AML-193 (cell line): ENCODE measurements around the gene ZBTB16.

Experiments
- DNase-seq, 2 experiments: peaks; one replicate each; lab custom pipeline; 2025; lab: John Stamatoyannopoulos, UW

Gene ZBTB16

DNA sequence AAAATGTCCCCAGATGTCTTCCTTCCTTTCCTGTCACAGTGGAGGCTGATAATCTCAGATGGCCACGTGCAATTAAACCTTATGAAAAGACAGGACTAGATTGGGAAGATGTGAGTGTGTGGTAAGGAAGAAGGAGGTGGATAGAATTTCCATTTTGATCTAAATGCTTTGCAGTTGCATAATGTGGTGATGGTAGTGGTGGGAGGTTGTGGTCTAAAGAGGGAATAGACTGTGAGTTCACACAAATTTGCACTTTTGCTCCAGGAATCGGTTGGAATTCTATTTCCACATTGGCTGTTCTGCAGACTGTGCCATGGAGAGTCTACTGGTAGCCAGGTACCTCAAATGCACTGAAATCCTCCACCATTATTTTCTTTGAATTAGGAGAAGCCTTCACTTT, 93.3 kb downstream of the ZBTB16 start:
- no peak for DNase-seq

DNA sequence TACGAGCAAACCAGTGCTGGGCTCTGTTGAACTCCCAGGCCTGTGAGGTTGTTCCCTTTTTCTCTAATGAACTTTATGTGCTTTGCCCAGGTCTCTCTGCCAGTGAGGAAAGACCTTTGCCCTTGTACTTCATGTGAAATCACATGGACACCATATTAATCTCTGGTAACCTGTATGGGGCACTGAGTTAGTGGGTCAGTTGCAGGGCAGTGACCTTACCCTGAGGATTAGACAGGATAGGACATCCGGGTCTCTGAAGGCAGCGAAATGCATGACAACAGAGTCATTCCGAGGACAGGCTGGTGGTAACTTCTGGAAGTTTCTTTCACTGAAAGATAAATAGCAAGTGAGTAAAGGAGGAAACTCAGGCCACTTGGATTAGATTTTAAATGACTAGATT, 93.7 kb downstream of the ZBTB16 start:
- DNase-seq, result no peak

DNA sequence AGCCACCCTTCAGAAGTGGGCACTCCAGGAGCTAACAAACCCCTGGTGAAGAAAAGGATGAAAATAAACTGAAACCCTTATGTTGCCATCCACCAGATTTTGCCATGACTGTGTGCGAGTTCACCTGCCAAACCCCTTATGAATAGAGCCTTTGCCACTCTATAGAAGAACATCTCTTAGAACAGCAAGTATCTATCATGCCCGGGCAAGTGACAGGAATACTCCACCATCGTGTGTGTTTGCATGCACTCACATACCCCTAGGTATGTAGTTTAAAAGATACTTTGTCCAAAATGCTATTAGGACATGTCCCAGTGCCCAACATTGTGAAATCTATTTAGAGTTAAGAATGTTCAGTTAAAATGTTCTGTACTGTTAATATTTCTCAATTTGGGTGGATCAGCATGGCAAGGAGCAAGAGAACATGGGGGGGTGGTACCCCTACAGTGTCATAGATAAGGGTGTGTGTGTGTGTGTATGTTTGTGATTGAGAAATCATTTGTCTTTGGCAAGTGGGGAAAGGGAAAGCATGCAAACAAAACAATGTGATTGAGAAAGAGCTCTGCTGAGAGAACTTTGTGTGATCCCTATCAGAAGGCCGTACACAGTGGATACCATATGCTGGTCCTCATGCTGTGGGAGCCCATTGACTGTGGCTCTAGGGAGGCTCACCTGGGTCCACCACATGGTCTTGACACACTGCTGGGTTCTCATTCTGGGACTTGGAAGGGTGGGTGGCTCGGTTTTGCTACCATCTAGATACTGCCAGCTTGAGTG, 94.9 kb downstream of the ZBTB16 start:
- peak; percentile 35 to 57 for DNase-seq

DNA sequence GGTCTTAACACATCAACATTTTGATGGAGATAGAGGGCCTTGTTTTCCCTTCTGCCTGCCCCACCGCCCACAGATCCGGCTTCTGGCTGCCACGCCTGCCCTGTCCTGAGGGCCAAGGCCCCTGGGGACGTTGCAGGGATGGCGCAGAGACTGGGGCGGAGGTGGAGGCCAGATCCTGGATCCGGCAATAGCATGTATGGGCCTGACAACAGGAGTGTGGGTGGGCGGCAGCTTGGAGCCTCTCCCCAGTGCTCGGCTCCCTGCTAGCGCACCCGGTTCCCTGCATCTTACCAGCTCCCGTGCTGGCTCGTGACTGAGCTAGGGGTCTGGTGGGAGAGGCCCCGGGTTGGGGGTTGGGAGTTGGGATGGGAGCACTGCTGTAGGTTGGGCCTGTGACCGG, 95.6 kb downstream of the ZBTB16 start:
- no peak for DNase-seq

DNA sequence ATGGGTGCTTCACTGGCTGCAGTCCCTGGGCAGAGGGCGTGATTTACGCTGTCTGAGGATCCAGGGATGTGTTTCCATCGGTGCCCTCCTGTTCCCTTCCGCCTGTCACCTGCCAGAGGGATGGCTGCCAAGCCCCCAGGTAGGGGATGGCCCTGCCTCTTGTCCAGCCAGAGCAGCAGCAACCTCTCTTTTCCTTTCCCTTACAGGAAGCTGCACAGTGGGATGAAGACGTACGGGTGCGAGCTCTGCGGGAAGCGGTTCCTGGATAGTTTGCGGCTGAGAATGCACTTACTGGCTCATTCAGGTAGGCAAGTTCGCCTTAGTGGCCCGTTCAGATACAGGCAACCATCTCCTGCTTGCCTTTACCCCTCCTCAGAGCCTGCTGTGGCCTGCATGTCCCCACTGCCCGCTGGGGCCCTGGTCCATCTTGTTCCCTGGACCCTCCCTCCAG, 96.6 kb downstream of the ZBTB16 start:
- no peak for DNase-seq

DNA sequence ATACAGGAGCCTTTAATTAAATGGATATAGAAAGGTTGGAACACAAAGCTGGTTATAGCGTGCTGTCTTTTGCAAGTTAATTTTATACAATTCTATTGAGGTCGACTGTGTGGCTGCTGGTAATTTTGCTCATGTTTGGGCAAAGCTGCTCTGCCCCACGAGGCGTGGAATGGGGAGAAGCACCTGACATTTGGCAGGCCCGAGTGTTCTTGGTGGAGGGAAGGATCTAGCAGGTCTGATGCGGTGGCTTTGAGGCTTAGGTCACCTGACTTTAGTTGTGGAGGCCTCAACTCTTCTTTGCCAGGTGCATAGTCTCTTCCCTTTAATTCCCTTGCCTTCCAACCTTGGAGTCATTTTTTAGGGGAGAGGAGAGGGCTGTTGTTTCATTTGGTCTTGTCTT, 97.3 kb downstream of the ZBTB16 start:
- DNase-seq, result no peak

DNA sequence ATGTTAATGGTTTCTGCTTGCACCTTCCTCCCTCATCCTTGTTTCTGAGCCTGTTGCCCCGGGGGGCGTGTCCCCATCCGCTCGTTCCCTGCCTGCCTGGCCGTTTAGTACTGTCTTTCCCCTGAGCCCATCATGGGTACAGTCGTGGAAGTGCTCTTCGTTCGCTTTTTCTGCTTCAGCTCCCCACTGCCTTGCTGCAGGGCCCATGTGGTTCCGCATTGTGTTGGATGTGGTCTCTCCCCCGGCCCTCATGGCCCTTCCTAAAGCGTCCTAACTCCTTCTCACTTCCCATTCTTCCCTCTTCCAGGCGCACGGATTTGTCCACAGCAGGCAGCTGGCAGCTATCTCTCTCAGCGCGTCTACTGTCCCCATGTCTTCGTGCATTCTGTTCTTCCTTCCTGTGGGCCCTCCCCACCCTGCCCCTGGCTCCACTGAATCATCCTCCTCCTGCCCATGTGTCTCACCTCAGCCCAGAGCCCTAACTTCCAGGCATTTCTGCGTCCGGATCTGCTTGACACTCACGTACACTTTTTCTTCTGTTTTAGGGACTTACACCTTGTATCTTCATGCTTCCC, 98.1 kb downstream of the ZBTB16 start:
- no peak for DNase-seq

DNA sequence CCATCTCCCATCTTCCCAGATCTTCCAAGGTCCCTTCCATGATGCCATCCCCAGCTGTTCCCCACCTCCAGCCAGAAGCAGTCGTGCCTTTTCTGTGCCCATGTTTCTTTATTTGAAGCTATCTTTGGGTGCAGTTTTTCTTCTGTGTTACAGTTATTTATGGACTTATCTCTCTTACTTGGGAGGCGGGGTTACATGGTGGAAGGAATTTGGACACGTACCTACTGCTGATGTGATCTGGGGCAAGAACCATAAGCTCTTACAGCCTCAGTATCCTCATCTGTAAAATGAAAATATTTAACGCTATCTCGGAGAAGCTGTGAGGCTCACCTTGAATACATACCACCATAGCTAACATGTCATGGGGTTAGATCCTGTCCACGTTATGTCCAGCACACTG, 98.9 kb downstream of the ZBTB16 start:
- DNase-seq, result no peak

DNA sequence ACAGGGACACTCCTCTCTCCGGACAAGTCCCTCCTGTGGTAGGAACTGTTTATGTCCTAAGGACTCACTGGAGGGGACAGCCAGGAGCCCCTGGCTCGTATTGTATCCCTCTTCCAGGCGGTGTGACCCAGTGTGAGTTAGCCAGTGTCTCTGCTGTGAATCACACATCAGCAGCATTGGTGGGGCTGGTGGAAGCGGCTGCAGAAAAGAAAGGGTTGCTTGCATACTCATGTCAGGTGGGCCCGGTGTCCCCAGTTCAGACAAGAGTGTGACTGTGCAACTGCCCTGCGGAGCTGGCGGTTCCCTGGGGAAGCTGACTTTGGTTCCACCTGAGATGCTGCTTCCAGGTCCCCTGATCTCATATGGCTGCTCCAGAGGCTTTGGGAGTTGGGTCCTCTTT, 99.4 kb downstream of the ZBTB16 start:
- DNase-seq, result no peak

DNA sequence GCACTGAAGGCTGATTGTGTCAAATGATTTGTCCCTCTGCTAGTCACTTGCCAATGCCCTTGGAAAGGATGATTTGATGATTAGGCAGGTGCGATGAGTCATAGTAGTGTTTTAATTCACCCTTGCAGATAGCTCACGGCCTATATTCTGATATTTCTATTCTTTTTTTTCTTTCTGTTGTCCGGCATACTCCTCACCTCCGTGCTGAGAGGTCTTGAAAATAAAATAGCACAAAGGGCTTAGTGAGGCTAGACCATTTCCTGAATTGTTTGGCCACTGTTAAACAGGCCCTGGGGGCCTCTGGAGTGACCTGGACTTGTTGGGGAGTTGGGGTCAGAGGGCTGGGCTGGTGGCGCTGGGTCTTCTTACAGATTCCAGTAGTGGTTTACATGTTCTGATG, 99.8 kb downstream of the ZBTB16 start:
- DNase-seq, result no peak

DNA sequence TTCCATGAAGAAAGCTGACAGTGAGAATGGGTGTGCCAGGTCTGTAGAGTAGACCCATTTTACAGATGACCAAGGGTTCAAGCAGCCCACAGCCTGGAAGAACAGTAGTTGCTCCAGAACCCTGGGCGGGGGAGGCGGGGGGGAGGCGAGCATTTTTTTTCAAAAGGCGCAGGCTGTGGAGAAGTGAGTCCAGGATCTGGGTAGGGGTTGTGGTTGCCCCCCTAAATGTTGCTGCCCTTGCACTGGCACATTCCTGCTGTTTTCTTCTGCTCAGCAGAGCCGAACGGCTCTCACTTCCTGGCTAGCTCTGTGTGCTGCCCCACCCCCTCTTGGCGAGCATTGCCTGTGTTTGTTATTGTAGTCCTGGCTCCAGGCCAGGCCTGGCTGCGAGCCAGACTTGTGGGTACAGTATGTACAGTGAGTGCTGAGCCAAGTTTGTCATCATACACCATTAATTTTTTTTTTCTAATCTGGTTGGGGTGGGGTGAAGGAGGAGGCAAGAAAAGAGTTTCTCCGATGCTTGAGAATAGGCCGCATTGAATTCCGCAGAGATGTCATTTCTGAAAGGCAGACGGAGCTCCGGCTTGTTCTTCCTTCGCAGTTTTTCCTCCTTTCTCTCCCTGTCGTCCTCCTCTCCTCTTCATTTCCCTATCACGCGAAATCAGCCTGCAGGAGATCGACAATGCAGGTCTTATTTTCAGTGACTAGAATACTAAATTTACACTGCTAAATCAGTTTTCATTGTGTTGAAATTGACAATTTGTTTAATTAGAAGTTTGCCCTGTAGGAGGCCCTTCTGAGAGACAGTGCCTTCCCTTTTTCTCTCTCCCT, 100.5 kb downstream of the ZBTB16 start:
- DNase-seq, result no peak

DNA sequence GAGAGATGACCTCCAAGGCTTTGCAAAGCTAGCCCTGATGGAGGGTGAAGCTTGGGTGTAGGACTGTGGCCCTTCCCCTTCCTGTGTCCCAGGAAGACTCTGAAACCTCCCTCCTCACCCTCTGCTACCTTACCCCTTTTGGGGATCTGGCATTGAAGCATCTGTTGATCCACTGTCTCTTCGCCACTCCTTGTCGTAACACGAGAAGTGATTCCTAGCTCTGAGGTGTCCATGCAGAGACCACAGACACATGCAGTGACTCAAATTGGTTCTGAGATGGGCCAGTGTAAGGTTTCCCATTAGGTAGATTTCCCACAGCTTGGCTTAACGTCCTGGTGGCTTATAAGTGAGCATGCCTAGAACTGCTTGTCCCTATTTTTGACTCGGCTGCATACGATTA, 101.4 kb downstream of the ZBTB16 start:
- DNase-seq, result no peak

DNA sequence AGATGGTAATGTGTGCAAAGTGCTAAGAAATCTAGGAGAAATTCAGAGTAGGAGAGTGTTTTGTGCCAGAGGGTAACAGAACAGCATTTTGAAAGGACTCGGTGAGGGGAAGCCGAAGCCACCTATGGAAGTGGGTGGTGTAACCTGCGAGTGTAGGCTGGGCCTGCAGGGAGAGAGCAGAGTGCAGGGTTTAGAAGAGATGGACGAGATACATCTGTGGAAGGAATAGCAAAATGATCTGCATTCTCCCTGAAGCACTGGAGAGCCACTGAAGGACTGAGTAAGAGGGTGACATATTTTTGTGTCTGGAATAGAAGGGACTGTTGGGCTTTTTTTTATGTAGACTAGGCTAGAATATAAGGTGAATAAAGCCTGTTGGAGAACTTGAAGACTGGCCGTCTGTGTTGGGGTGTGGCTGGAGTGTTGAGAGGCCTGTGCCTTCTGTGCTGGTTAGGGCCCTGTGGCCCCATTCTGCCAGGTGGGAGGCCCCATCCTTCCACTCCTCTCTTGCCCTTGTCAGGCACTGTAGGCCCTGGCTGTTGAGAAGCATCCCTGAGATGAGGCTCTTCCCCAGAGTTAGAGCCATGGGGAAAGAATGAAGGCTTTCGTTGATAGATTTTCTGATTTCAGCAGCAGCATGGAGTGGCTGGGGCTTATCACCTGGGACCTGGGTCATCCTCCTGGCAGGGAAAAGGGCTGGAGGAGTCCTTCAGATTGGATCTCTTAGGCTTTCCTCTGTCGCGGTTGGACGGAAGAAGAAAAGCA, 102.2 kb downstream of the ZBTB16 start:
- DNase-seq, result no peak

DNA sequence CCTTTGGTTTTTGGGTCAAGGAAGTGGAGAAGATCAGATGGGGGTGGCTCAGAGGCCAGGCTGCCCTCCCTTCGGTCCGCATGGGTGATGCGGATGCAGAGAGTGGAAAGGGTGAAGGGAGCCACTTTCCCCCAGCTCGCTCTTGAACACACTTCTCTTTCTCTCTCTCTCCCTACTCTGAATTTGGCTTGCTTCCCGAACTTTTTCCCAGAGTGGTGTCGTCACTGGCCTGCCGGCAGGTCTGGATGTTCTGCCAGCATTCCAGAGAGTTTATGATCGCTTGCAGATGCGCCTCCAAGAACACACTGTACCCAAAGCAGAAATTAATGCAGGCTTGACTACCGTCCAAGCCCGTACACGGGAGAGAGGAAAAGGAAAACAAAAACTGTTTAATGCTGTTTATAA, 103.2 kb downstream of the ZBTB16 start:
- DNase-seq, result no peak

DNA sequence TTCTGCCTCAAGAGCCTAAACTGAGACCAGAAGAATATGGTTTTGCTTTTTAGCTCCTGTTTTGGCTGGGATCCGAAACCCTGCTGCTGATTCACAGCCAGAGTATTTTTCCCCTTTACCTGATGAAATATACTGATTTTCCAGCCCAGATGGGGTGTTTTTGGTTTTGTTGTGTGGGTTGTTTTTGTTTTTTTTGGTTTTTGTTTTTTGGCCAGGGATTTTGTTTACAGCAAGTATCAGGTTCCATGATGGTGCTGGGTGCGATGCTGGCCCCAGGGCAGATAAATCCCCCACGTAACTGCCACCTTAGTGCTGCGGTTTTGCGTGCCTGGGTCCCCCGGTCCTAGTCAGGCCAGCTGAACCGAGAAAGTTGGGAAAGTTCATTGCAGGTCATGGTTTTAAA, 103.7 kb downstream of the ZBTB16 start:
- no peak for DNase-seq

DNA sequence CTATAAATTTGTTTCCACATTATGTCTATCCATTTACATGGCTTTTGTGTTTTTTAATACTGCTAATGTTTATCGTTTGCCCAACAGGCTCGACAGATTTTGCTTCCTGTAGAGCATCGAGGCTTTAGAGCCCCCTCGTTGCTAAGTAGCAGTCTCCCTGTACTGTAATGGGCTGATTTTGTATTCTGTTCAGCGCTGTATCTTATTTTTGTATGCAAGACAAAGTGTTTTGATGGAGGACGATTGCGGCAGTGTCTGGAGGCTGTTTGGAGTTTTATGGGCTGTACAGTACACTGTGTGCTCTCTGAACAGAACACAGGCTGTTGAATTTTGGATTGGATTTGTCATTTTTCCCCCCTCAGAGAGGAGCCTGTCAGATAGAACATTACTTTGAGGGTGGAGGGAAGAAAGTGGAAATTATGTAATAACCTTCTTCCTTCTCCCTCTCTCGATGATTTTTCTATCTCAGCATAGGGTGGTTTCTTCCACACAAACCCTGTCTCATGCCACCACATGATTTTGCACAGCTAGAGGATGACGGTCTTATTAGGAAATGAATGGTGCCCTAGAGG, 104.4 kb downstream of the ZBTB16 start:
- DNase-seq, result peak; percentile 46 to 54

DNA sequence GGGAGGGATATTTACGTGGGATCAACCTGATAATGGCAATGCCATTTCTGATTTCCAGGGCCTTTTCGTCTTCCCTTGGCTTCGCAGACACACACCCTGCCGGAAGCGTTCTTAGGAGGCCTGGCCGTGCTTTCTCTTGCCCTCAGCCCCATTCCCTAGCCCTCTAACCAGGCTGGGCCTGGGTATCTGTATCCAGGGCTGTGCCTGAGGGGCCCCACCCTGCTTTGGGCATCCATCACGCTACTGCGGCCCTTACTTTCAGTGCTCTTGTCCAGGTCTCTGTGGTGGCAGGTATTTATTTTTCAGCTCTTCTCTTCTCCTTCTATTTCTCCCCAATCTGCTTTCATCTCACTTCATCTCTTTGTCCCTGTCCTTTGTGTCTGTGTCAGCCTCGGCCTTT, 105.0 kb downstream of the ZBTB16 start:
- DNase-seq, result no peak

DNA sequence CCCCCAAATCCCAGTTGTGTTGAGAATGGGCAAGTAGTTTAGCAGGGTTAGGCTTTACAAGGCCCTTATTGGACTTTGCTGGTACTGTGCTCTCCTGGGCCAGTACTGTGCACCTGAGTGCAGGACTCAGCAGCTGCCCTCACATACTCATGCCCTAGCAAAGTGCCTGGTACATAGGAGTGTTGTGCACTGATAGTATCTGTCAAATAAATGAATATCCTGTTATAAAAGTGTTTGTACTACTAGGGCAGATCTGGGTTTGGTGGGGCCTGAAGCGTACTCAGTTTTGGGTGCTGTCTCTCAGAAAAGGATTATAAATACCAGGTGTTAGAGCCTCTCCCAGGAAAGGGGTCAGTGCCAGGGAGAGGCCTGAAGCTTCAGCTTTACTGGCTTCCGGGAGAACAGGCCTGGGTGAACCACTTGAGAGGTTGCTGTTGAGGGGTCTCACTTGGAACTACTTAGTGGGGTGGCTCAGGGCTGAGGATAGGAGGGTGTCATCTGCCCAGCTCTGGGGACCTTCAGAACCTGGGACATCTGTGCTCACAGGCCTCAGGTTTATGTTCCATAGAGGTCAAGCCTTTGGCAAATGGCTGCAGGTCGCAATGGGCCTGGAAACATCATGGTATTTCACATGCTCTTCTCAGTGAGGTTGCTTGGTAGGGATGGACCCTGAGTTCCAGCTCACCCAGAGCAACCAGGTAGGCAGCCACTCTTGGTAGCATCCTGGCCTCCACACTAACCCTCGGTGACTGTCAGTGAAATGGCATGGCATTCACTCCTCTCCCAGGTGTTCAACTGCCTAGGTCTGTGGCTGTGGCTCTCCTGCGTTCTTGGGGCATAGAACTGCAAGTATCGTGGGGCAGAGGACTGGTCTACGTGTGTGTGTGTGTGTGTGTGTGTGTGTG, 106.1 kb downstream of the ZBTB16 start:
- no peak for DNase-seq

DNA sequence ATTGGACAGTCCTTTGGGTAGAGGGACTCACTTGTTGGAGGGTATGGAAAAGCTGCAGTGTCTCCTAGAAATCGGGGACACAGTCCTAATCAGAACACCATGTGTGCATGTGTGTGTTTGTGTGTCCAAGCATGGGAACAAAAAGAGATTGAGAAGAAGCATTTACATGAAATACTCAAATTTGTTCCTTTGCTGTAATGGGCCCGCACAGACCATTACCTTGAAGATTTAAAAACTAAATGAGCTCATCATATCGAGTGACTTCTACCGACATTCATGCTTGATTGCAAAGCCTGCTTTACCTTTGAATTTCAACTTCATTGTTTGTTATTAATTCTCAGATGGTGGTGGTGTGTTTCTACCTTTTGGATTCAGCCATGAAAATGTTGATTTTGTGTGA, 106.9 kb downstream of the ZBTB16 start:
- DNase-seq, result no peak

DNA sequence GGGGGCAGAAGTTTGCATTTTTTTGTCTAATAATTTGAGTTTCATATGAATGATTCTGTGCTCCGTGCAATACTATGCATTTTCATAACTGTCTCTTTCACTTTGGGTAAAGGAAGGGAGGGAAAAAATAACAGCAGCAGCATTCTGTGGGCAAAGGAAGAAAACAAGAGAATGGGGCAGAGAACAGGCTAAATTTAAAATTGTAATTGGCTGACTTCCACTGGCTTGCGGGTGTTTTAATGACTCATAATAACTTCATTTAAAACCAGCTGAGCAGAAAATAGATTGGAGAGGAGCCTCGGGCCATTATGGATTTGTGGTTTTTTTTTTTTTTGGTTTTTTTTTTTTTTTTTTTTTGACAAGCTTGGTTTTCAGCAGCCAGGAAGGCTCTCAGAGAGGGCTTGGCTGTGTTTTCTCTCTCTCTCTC, 107.4 kb downstream of the ZBTB16 start:
- peak; percentile 29 to 49 for DNase-seq

DNA sequence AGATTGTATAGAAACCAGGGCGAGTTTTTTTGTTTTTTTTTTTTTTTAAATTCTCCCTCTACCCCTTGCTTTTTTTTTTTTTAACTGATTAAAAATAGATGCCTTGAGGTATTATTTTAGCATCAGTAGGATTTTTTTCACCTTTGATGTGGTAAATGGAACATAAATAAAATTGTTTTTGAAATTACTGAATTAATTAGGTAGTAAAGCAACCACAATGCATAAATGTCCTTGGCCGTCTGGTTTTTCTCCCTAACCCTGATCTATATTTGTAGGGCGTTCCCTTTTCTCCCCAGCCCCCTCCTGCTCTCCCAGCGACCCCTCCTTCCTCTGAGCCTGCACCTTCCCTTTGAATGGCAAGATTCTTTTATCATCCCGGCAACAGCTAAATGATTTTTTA, 107.8 kb downstream of the ZBTB16 start:
- DNase-seq, result no peak
